Uterus (tissue), 4 donors: Measurements from ENCODE around the gene TUBB8B. TPM values are rescaled to one million over a fixed set of nuclear protein-coding genes. Genes with fewer than 3 reads are reported as not detected.

Experiments used
- small RNA-seq: library from RNA; depleted of rRNA; stranded (forward); fragments of <200 nt; gene quantifications from one replicate; pipeline ENCODE3, GENCODE V24; 2016
- total RNA-seq, 4 donors: library from RNA; depleted of rRNA in 3 of 4; stranded (reverse); fragments of >200 nt in 3 of 4; gene quantifications; one replicate each; pipeline versions ENCODE4 v1.1.0 to v1.2.4, GENCODE V29; 2014 to 2023
- donor health status: DM: yes; HTN: yes; CAD: no.

Gene TUBB8B
- total RNA-seq, 4 donors from 2014 or later = 0.46 to 0.76 TPM; not detected in 2

Small RNA genes within 50 kb of the gene (small RNA-seq; reads per million reads assigned to genes)
- gene AP001005.2 = not detected

Other genes starting within 250 kb of the TUBB8B start
- gene USP14, start 108.9 kb upstream of the TUBB8B start, total RNA-seq = 10 to 100 TPM; 52.5 to 86.1 (median 60.4) TPM
- gene THOC1, start 218.4 kb upstream of the TUBB8B start, total RNA-seq = 100 to 1,000 TPM in 2 of 4 donors, 10 to 100 TPM in 2; 58.2 to 245 (median 98.6) TPM